Thyroid gland (tissue), 4 donors: ENCODE results near the gene YES1. TPM values are rescaled to one million over a fixed set of nuclear protein-coding genes. Genes with fewer than 3 reads are reported as not detected.
A peak's percentile ranks its signal among the peaks of the same experiment; 100 is the strongest.

Experiments used
- DNase-seq, 2 donors: peaks; one replicate each; pipeline ENCODE4 v3.0.0-alpha.2; 2019
- H3K27ac ChIP-seq, 3 donors: fragments of 200-600 bp; sonication (generic); 1 replicate in 2 of 3; 2 replicates in 1 of 3; pipeline ENCODE4 v1.5.1; 2016 to 2019; ENCODE audit warnings: mild to moderate bottlenecking in 1 of 3, moderate library complexity in 1 of 3
- H3K27me3 ChIP-seq: fragments of 200-600 bp; sonication (generic); one replicate; pipeline ENCODE4 v1.5.1; 2019
- H3K36me3 ChIP-seq, 2 donors: fragments of 200-600 bp; sonication (generic); one replicate each; pipeline ENCODE4 v1.5.1; 2016 to 2019
- H3K4me1 ChIP-seq, 2 donors: fragments of 200-600 bp; sonication (generic); one replicate each; pipeline ENCODE4 v1.5.1; 2017 to 2019
- H3K4me3 ChIP-seq, 3 donors: fragments of 200-600 bp; sonication (generic); replicated peaks in 1 of 3; 1 replicate in 2 of 3; 2 replicates in 1 of 3; pipeline ENCODE4 v1.5.1; 2016; ENCODE audit warnings: mild to moderate bottlenecking in 1 of 3
- H3K9me3 ChIP-seq: fragments of 200-600 bp; sonication (generic); one replicate; pipeline ENCODE4 v1.5.1; 2017
- CTCF ChIP-seq, 6 experiments: fragments of 200-600 bp in 3 of 6; fragments of 450-650 bp in 3 of 6; sonication (generic) in 3 of 6; IDR thresholded peaks; one replicate each; pipeline ENCODE4 v1.5.1; 2016 to 2019; ENCODE audit warnings: antibody characterized with exemption in 6 of 6, mild to moderate bottlenecking in 2 of 6, inconsistent platforms in 1 of 6, moderate library complexity in 1 of 6
- POLR2A ChIP-seq, 2 donors: fragments of 450-650 bp; IDR thresholded peaks; one replicate each; pipeline ENCODE4 v1.6.1; 2017; ENCODE audit warnings: antibody characterized with exemption in 2 of 2, mild to moderate bottlenecking in 2 of 2, moderate library complexity in 1 of 2
- WGBS, 2 donors: methylation state at CpG; one replicate each; pipeline ENCODE4 v1.1.5; 2017; 5-methylcytosine and 5-hydroxymethylcytosine counted together
- intact Hi-C: fragments of 100-400 bp; cut with DNase I; formaldehyde crosslinking; loops from one replicate; pipeline ENCODE4 v1.15.1; 2023
- total RNA-seq, 4 donors: library from RNA; depleted of rRNA; stranded (reverse); fragments of >200 nt; gene quantifications; one replicate each; pipeline ENCODE4 v1.2.3, GENCODE V29; 2016

Gene YES1
- total RNA-seq, 4 donors from 2014 or later = 68.1 to 107 (median 80.3) TPM

- intact Hi-C loops = no loop called here
- no peaks in the 10 kb centered on the region for H3K36me3 ChIP-seq
- H3K4me3 ChIP-seq = no peak overlapping the region
- TF ChIP-seq CTCF (IDR thresholded peaks at IDR 0.05) (no peak), POLR2A (IDR thresholded peaks at IDR 0.05) (no peak)
- H3K27ac ChIP-seq = peak overlapping the region in 1 of 3 donors; percentile 1
- 96 to 100% methylated on average over 1 of the region's 1 CpG for WGBS, 2 donors
- no peaks in the 10 kb centered on the region for H3K9me3 ChIP-seq
- DNase-seq = no peak
- peaks cover 9 to 15% of the 10 kb centered on the region in 2 donors for H3K4me1 ChIP-seq
- no peaks in the 10 kb centered on the region for H3K27me3 ChIP-seq
Measured at GRCh38 chr18:750456-750855, 61.6 kb downstream of the YES1 start.

GRCh38 chr18:744832-745597 is 67.0 kb downstream of the YES1 start:
- intact Hi-C loops = loop anchor here (5.0 kb wide), 1 partner anchor 87 kb away; no protein-coding TSS in a partner anchor
- WGBS, 2 donors = 97% methylated on average over 2 of the region's 2 CpGs
- TF ChIP-seq CTCF (IDR thresholded peaks at IDR 0.05) (no peak), POLR2A (IDR thresholded peaks at IDR 0.05) (no peak)
- Histone ChIP-seq H3K27ac (no peak overlapping the region), H3K4me3 (no peak overlapping the region), H3K27me3 (no peaks in the 10 kb centered on the region), H3K36me3 (no peaks in the 10 kb centered on the region), H3K9me3 (no peaks in the 10 kb centered on the region), H3K4me1 (no peaks in the 10 kb centered on the region)
- no peak for DNase-seq

GRCh38 chr18:741931-742512 is 70.0 kb downstream of the YES1 start:
- intact Hi-C loops = loop anchor here (5.0 kb wide), 1 partner anchor 90 kb away; no protein-coding TSS in a partner anchor
- DNase-seq = no peak
- no peak for TF ChIP-seq POLR2A (IDR thresholded peaks at IDR 0.05)
- TF ChIP-seq CTCF (IDR thresholded peaks at IDR 0.05) = peak; percentile 44 to 87 (median 72)
- Histone ChIP-seq H3K27me3 (no peaks in the 10 kb centered on the region), H3K4me3 (no peak overlapping the region), H3K27ac (no peak overlapping the region), H3K36me3 (peaks cover 0 to 5% of the 10 kb centered on the region in 2 donors), H3K9me3 (no peaks in the 10 kb centered on the region), H3K4me1 (no peaks in the 10 kb centered on the region)

GRCh38 chr18:732371-732770 is 79.7 kb downstream of the YES1 start:
- 96 to 97% methylated on average over 3 of the region's 3 CpGs for WGBS, 2 donors
- H3K9me3 ChIP-seq = no peaks in the 10 kb centered on the region
- H3K27me3 ChIP-seq = no peaks in the 10 kb centered on the region
- no peak for DNase-seq
- no peak overlapping the region for H3K27ac ChIP-seq
- TF ChIP-seq CTCF (IDR thresholded peaks at IDR 0.05) (no peak), POLR2A (IDR thresholded peaks at IDR 0.05) (no peak)
- intact Hi-C loops = no loop called here
- no peaks in the 10 kb centered on the region for H3K4me1 ChIP-seq
- no peak overlapping the region for H3K4me3 ChIP-seq
- H3K36me3 ChIP-seq = peaks cover 8 to 13% of the 10 kb centered on the region in 2 donors

- Histone ChIP-seq H3K36me3 (peaks cover 6 to 8% of the 10 kb centered on the region in 2 donors), H3K9me3 (no peaks in the 10 kb centered on the region), H3K4me3 (no peak overlapping the region), H3K27me3 (no peaks in the 10 kb centered on the region), H3K4me1 (no peaks in the 10 kb centered on the region), H3K27ac (no peak overlapping the region)
- no peak for TF ChIP-seq CTCF (IDR thresholded peaks at IDR 0.05)
- intact Hi-C loops = no loop called here
- no peak for DNase-seq
Measured at GRCh38 chr18:731185-731584, 80.9 kb downstream of the YES1 start.
